Inferior parietal cortex (tissue), 1 donor: Measurements from ENCODE around the gene P3H2.
"Not testable (repeated sequence)": the region's sequence is repeated elsewhere in the genome, so short reads cannot be mapped to it uniquely, and the experiment has no call there.

Experiments
- DNase-seq: peaks from one replicate; pipeline ENCODE4 v3.0.0-alpha.2; 2016; ENCODE audit errors: extremely low spot score

Gene P3H2

GRCh38 chr3:189985948-189986347, 134.7 kb downstream of the P3H2 start:
- no peak for DNase-seq

GRCh38 chr3:189983612-189984011, 137.1 kb downstream of the P3H2 start:
- DNase-seq, result no peak

DNA sequence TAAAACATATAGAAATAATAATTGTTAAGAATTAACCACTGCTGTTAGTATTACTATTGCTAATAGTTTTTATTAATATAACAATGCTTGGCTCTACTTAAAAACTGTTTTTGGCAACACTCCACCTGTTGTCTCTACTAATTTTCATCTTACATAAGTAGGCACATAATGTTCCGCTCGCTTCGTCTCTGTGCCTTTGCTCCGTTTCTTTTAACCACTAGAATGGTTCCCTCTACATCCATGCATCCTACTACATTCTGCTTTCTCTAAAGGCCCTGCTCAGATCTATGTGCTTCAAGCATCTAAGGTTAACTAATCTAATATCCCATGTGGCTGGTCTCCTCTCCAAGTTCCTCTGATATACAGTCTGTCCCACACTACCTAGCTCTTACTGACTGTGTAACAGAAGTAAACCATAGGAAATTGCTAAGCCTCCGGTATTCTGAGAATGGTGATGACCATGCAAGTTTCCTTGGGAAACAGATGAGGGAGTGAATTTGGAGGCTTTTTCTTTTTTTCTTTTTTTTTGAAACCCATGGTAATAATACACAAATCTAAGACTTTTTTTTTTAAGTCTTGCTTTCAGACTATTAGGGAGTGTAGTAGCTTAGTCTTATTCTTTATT, 138.3 kb downstream of the P3H2 start:
- DNase-seq, result no peak

DNA sequence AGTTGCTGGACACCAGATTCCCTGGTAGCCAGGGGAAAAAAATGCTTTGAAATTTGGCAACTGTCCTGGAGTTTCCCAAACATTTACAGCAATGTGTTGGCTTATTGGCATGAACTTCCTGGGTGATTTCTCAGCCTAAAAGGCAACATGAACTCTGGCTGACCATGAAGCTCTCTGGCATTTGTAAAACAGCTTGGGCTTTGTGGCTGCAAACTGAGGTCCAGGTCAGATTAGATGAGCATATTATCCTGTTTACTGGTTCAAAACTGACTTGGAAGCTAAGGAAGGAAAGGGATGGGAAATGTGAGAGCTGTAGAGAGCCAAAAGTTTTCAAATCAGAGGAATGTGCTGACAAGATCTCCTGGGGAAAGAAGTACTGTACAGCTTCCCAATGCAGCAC, 139.0 kb downstream of the P3H2 start:
- DNase-seq, result no peak

DNA sequence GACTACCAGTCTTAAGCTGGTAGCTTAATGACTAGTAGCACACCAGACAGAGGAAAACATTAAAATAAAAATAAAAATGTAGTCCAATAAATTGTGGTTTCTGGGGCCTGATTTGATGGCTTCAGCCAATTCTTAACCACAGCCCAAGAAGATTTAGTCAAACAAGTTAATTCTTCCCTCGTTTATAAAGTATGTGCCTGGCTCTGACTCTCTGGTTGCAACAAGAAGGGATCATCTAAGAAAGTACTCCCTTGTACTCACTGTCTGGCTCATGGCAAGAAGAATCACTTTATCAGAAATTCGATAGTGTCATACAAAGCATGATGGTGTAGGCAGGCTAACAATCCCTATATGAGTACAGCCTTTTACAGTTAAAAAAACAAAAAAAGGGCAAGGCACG, 141.9 kb downstream of the P3H2 start:
- no peak for DNase-seq

DNA sequence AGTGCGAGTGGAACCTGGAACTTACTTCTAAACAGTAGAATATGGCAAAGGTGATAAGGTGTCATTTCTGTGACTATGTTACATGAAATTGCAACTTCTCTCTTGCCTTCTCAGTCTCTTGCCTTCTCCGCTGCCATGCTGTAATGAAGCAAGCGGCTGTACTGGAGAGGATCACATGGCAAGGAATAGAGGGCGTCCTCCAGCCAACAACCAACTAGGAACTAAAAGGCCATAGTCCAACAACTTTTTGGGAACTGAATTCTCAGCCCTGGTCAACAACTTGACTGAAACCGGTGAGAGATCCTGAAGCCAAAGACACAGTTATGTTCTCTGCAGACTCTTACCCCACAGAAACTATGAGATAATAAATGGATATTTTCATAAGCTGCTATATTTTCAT, 143.5 kb downstream of the P3H2 start:
- DNase-seq, result no peak

- no peak for DNase-seq
Observed at GRCh38 chr3:189975391-189975990, 145.2 kb downstream of the P3H2 start.

- no peak for DNase-seq
Observed at GRCh38 chr3:189974359-189974758, 146.3 kb downstream of the P3H2 start.

GRCh38 chr3:189967254-189967865, 153.3 kb downstream of the P3H2 start:
- peak; percentile 85 for DNase-seq

- no peak for DNase-seq
Observed at GRCh38 chr3:189966843-189967242, 153.9 kb downstream of the P3H2 start.

GRCh38 chr3:189964623-189965332, 155.9 kb downstream of the P3H2 start:
- no peak for DNase-seq

GRCh38 chr3:189962466-189962865, 158.2 kb downstream of the P3H2 start:
- peak; percentile 17 for DNase-seq

- DNase-seq, result peak; percentile 96
Observed at GRCh38 chr3:189961522-189962161, 159.1 kb downstream of the P3H2 start.

DNA sequence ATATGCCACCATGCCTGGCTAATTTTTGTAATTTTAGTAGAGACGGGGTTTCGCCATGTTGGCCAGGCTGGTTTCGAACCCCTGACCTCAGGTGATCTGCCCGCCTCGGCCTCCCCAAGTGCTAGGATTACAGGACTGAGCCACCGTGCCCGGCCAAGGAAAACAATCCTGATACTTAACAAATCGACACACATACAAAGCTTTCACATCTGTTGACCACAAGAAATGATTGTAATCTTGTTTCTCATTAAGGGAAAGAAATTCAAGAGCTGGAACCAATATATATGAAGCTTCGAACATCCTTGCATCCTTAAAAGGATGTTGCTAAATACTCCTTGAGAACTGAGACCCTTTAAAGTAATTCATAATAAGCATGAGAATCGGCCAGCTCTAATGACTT, 159.6 kb downstream of the P3H2 start:
- not testable (repeated sequence) for DNase-seq

DNA sequence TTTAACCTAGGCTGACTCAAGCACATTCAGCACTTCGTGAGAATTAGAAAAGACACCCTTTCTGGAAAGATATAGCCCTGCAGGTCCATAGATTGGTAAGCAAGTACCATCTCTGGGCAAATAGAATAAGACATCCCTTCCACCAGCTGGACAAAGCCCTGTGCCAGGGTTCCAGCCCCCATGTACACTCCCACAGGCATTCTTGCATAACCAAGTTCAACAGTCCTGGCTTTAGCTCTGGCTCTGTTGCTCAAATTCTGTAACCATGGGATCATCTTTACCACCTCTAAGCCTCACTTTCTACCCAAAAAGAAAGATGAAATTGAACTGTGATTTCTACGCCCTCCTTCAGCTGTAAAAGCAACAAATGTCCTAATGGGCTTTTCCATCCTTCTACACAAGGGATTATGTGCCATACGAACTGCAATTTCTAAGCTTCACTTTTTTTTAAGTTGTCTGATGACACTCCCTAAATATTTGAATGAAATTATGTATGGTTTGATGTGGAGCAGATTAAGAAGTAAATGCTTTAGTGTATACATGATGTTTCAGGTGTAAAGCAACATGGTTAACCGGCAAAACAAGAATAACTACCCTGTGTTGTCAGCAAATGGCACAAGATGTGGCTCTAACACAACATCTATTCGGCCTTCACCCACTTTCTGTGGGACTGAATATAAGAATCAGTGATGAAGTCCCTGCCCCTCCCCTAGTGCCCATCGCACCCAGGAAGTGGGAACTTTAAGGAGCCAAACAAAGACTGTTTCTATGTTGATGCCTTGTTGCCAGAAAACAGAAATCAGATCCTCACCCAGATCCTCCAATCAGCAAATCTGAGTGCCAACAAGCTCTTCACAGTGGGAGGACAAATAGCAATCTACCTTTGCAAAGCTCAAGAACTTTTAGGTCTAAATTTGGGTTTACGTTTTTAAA, 165.7 kb downstream of the P3H2 start:
- DNase-seq, result no peak

- no peak for DNase-seq
Observed at GRCh38 chr3:189953551-189953950, 167.1 kb downstream of the P3H2 start.

DNA sequence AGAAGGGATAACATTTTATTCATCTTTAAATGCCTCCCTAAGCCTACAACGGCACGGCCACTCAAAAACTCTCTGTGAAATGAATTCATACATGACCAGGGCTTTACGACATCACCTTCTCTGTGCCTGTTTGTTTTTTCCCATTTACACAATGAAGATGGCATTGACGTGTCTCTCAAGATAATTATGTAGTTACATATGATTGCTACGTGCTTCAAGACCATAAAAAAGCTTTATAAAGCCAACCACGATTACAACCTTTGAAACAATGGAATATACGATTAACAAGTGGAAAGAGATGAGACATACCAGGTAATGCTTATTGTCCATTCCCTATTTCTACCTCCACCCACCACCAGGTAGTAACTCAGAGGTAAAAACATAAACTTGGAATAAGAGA, 168.4 kb downstream of the P3H2 start:
- no peak for DNase-seq

DNA sequence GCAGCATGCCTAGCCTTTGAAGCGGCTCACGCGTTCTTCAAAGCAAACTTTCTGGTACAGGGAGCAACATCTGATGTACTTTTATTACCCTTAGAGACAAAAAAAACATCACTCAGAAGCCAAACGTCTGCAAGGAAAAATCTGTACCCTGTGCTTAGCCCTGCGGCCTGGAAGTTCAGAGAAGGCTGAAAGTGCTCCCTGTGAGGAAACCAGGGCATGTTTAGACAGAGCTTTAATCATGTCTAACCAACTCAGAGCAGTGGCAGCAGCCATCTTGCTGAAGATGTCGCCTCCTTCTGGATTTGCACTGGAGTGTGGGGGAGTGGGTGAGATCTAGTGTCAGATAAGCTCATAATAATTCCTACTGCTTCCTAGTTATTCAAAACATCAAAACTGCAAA, 170.4 kb downstream of the P3H2 start:
- DNase-seq, result no peak

DNA sequence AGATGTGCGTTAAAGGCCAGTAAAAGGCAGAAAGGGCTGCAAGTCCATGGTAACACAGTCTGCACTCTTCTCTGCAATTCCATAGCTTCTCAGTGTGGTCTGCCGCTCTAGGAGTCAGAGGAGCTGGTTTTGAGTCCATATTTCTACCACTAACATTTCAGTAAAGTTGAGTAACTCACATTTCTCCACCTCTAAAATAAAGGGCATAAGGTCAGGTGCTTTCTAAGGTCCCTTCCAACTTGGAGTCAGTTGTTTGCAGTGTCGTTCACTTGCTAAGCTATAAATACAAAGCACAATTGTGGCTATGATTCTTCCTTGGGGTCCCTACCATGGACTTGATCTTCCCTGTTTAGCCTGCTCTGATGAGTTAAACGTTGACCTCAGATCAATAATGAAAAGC, 171.1 kb downstream of the P3H2 start:
- DNase-seq, result no peak

DNA sequence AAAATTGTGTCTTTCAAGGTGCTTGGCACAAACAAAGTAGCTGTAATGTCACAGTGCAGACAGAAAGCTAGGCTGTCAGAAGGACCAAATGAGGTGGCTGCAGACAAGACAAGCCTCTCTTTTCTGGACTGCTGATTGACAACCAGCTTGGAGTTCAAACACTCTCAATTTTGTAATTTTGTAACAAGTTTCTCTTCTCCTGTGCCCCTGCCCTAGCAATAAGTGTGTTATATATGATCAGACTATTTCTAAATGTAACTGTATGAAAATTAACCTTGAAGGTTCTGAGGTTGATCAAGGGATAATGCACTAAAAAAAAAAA, 172.0 kb downstream of the P3H2 start:
- DNase-seq, result no peak

DNA sequence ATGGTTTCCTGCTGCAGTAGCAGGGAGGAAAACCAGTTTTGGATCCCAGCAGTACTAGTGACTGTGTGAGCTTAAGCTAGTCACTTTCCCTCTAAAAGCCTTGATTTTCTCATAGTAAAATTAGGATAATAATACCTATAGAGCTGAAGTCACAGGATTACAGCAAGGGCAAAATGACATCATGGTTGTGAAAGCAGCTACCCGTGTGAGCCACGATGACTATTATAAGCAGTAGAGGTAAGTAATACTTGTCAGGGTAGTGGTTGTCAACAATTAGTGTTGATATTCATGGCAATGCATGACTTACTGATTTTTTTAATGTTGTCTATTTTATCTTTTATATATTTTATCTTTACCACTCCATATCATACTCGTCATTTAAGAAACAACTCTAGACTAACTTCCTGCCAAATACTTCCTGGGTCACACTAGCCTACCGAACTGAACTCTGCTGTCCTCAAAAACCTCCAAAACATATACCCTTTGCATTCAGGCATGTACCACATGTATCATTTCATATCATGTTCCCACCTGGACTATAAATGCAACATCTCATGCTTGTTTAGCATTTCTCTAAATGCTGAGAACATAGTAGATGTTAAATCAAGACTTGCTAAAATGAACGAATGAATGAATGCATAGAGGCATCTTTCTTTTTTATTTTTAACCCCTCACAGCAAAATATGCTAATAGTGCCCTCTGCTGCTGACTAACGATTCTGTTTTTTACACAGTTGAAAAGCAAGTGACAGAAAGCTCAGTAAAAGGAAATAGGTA, 172.6 kb downstream of the P3H2 start:
- DNase-seq, result no peak
